OCI-M1 (cell line): ENCODE measurements around the gene ZDHHC17.
A peak's percentile ranks its signal among the peaks of the same experiment; 100 is the strongest.
"Not testable (repeated sequence)": the region's sequence is repeated elsewhere in the genome, so short reads cannot be mapped to it uniquely, and the experiment has no call there.

ENCODE experiments used
- DNase-seq: peaks from one replicate; lab custom pipeline; 2025; lab: John Stamatoyannopoulos, UW

ZDHHC17 gene

DNA sequence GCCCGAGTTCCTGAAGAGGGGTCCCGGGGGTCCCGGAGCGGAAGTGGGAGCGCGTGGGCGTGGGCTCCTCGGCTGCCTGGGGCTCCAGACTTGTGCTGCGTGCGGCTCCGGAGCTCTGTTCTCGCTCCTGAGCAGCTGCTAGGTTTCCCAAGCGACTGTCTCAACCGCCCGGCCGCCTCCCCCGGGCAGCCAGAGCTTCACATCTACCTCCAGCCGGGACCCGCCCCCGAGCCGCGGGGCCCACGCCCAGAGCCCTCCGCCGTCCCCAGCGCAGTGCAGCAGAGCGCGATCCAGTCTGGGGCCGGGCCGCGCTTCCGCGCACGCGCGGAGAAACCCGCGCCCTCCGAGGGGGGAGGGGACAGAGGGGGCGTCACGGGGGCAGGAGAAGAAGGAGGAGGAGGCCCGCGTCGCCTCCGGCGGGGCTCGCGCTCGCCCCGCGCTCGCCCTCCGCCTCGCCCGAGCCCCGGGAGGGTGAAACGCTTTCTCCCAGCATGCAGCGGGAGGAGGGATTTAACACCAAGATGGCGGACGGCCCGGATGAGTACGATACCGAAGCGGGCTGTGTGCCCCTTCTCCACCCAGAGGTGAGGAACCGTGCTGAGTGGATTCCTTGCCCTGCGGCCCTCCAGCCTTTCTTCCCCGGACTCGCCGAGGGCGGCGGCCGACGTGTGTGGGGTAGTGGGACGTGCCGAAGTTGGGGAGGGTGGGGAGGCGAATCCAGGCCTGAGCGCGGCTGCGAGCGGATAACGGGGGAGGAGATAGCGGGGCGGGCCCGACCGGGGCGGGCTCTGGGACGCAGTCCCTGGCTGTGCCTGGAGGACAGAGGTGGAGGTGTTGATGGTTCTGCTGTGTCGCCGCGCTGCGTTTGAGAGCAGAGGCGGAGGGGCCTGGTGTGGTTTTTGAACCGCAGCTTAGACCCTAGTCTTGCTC lies at the start of gene ZDHHC17:
Gene ZDHHC17, plus strand, starts transcription at position 370 of the 930 bp plus-strand sequence. Its CDS starts 122 bp downstream, at position 492.
- peak; percentile 96 for DNase-seq

- DNase-seq: no peak
Measured at GRCh38 chr12:76714415-76714814, 49.5 kb upstream of the ZDHHC17 start.

- no peak for DNase-seq
Measured at GRCh38 chr12:76714861-76715260, 49.1 kb upstream of the ZDHHC17 start.

GRCh38 chr12:76715332-76715731 lies 48.6 kb upstream of the ZDHHC17 start:
- no peak for DNase-seq

- no peak for DNase-seq
Measured at GRCh38 chr12:76717314-76717713, 46.6 kb upstream of the ZDHHC17 start.

DNA sequence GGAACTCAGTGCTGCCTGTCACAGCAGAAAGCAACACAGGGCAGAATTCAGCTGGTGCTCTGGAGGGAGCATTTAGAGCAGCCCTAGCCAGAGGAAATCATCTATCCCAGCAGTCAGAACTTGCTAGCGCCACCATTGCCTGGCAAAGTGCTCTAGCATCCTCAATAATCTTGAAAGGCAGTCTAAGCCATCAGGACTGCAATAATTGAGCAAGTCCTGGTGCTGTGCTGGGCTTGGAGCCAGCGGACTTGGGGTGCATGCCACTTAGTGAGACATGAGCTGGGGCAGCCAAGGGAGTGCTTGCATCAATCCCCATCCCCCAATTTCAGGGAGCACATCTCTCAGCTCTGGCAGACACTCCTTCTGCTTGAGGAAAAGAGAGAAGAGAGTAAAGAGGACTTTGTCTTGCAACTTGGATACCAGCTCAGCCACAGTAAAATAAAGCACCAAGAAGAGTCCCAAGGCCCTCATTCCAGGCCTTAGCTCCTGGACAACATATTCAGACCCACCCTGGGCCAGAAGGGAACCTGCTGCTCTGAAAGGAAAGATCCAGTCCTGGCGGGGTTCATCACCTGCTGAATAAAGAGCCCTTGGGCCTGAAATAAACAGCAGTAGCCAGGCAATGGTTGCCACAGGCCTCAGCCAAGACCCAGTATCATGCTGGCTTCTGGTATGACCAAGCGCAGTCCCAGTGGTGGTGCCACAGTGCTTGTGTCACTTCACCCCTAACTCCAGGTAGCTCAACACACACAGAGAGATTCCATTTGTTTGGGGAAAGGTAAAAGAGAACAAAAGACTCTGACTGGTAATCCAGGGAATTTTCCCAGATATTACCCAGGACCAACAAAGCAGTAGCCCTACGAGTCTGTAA lies 44.5 kb upstream of the ZDHHC17 start:
- no peak for DNase-seq

GRCh38 chr12:76720068-76720467 lies 43.8 kb upstream of the ZDHHC17 start:
- no peak for DNase-seq

- no peak for DNase-seq
Measured at GRCh38 chr12:76726626-76727025, 37.3 kb upstream of the ZDHHC17 start.

DNA sequence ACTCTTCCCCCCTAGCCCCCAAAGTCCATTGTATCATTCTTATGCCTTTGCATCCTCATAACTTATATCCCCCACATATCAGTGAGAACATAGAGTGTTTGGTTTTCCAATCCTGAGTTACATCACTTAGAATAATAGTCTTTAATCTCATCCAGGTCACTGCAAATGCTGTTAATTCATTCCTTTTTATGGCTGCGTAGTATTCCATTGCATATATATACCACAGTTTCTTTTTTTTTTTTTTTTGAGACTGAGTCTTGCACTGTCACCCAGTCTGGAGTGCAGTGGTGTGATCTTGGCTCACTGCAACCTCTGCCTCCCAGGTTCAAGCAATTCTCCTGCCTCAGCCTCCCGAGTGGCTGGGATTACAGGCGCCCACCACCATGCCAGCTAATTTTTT lies 31.7 kb upstream of the ZDHHC17 start:
- not testable (repeated sequence) for DNase-seq

- DNase-seq: not testable (repeated sequence)
Measured at GRCh38 chr12:76737689-76738088, 26.2 kb upstream of the ZDHHC17 start.

DNA sequence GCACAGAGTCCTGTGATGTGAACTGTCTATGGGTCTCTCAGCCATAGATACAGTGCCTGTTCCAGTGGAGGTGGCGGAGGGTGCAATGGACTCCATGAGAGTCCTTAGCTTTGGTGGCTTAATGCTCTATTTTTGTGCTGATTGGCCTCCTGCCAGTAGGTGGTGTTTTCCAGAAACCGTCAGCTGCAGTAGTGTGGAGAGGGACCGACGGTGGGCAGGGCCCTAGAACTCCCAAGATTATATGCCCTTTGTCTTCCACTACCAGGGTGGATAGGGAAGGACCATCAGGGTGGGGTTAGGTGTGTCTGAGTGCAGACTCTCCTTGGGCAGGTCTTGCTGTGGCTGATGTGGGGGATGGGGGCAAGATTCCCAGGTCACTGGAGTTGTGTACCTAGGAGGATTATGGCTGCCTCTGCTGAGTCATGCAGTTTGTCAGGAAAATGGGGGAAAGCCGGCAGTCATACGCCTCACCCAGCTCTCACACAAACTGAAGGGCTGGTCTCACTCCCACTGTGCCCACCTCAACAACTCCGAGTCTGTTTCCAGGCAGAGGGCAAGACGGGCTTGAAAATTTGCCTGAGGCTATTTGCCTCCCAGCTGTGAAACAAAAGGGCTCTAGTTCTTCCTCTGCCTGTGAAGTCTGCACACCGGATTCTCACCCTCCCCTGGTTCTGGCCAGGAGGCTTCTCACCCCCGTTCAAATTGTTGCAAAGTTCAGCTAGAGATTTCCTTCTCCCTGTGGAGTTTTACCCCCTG lies 24.9 kb upstream of the ZDHHC17 start:
- no peak for DNase-seq

DNA sequence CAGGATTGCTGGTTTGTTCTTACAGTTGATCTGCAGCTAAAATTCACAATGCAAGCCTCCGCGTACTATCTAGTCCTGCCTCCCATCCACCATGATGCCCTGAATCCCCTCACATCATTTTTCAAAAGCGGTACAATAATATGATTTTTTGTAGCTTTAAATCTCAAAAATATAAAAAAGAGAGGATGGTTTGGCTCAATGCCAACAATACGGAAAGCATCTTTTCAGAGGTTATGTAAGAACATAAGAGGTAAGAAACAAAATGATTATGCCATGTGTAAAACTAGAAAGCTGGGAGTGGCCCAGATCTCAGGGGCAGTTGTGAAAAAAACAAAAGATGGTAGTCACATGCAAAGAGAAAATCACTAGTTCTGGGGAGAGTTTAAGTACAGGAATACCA lies 24.0 kb upstream of the ZDHHC17 start:
- DNase-seq: no peak

- DNase-seq: no peak
Measured at GRCh38 chr12:76740501-76740900, 23.4 kb upstream of the ZDHHC17 start.

- no peak for DNase-seq
Measured at GRCh38 chr12:76745343-76745742, 18.6 kb upstream of the ZDHHC17 start.

DNA sequence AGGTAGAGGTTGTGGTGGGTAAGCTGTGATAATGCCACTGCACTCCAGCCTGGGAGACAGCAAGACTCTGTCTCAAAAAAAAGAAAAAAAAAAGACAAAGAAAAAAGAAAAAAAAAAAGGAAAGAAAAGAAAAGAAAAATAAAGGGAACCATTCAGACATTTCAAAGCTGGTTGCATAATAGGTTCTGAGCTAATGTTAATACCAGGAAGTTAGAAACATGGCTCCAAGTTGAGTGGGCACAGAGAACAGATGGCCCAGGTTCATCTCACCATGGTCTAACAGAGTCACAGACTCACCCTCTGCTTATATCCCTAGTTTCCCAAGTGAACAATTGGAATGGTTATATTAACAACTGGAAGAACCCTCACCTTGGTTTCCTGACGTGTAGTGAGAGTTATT lies 17.4 kb upstream of the ZDHHC17 start:
- no peak for DNase-seq

- no peak for DNase-seq
Measured at GRCh38 chr12:76747245-76747644, 16.7 kb upstream of the ZDHHC17 start.

DNA sequence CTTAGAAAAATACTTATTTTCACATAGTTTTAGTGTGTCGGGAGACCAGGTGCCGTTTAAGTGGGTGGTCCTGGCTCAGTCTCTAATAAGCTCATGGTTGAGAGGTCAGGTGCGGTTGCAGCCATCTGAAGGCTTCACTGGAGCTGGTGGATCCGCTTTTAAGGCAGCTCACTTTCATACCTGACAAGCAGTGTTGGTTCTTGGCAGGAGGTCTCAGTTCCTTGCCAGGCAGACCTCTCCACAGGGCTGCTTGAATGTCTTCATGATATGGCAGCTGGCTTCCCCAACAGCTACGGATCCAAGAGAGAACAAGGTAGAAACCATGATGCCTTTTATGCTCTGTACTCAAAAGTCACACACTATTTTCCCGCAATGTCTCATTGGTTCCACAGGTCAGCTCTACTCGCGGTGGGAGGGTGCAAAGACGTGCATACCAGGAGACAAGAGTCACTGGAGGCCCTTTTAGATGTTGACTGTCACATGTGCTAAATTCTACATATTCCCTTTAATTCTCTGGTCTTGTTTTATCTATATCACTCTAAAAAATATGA lies 8.0 kb upstream of the ZDHHC17 start:
- DNase-seq: no peak

DNA sequence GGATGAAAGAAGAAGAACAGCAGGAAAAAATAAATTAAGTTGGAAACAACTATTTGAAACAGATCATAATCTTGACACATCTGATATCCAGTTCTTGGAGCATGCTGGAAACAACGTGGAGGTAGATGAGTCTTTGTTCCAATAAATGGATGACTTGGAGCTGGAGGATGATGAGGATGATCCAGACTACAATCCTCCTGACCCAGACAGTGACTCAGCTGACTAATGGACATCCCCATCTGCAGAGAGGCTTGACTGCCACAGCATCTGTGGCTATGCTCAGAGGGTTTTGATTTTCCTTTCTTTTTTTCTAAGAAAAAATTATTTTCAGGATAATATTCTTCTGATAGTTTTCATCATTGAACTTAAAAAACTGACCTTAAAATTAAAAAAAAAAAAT lies 6.2 kb upstream of the ZDHHC17 start:
- no peak for DNase-seq

GRCh38 chr12:76762601-76762980 lies 1.3 kb upstream of the ZDHHC17 start:
- no peak for DNase-seq

GRCh38 chr12:76764856-76765255 lies 941 bp downstream of the ZDHHC17 start:
- DNase-seq: peak; percentile 66

DNA sequence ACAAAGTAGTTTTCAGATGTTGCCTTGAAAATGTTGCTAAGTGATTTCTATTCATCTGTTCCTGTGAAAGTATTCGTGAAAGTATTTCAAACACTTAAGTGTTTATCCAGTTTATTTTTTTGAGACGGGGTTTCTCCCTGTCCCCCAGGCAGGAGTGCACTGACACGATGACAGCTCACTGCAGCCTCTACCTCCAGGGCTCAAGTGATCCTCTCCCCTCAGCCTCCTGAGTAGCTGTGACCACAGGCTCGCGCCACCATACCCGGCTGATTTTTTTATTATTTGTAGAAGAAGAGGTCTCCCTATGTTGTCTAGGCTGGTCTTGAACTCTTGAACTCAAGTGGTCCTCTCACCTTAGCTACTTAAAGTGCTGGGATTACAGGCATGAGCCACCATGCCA lies 1.7 kb downstream of the ZDHHC17 start:
- DNase-seq: no peak

GRCh38 chr12:76766161-76766560 lies 2.2 kb downstream of the ZDHHC17 start:
- DNase-seq: no peak
